ENCODE results near the gene CSNK2A1. TPM values are rescaled to one million over a fixed set of nuclear protein-coding genes. Genes with fewer than 3 reads are reported as not detected.

Gene CSNK2A1
- total RNA-seq, 4 donors from 2014 or later: 67.5 to 86.3 (median 78.9) TPM

DNA sequence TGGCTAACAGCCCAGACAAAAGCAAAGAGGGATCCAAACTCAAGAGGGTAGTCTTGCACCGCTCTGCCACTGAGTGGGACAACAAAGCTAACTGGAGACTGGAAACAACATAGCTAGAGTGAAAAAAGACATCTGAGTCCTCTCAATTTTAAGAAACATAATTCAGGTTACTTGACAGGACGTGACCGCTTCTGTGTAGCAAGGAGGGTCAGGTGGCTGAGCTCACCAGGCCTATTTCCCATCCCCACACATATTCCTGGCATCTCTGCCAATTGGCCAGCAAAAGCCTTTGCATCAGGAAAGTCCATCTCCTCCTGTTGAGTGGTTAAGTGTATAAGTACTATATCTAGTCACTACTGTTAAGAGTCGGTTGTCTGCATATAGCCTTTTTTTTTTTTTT, 55.9 kb downstream of the CSNK2A1 start:
- WGBS, 2 donors: 88 to 94% methylated on average over 4 of the region's 4 CpGs
- intact Hi-C loops (cut with DNase I): no loop called here
- no peak overlapping the region for H3K4me3 ChIP-seq
- no peaks in the 10 kb centered on the region for H3K27me3 ChIP-seq
- H3K27ac ChIP-seq: no peak overlapping the region
- peaks cover 8 to 100% (median 63%) of the 10 kb centered on the region in 3 donors for H3K36me3 ChIP-seq
- H3K9me3 ChIP-seq: no peaks in the 10 kb centered on the region
- H3K4me1 ChIP-seq: no peaks in the 10 kb centered on the region
- no peak for TF ChIP-seq POLR2A (IDR thresholded peaks at IDR 0.05)
- TF ChIP-seq, protein P1, sequence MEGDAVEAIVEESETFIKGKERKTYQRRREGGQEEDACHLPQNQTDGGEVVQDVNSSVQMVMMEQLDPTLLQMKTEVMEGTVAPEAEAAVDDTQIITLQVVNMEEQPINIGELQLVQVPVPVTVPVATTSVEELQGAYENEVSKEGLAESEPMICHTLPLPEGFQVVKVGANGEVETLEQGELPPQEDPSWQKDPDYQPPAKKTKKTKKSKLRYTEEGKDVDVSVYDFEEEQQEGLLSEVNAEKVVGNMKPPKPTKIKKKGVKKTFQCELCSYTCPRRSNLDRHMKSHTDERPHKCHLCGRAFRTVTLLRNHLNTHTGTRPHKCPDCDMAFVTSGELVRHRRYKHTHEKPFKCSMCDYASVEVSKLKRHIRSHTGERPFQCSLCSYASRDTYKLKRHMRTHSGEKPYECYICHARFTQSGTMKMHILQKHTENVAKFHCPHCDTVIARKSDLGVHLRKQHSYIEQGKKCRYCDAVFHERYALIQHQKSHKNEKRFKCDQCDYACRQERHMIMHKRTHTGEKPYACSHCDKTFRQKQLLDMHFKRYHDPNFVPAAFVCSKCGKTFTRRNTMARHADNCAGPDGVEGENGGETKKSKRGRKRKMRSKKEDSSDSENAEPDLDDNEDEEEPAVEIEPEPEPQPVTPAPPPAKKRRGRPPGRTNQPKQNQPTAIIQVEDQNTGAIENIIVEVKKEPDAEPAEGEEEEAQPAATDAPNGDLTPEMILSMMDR (IDR thresholded peaks at IDR 0.05): no peak
- DNase-seq: no peak

DNA sequence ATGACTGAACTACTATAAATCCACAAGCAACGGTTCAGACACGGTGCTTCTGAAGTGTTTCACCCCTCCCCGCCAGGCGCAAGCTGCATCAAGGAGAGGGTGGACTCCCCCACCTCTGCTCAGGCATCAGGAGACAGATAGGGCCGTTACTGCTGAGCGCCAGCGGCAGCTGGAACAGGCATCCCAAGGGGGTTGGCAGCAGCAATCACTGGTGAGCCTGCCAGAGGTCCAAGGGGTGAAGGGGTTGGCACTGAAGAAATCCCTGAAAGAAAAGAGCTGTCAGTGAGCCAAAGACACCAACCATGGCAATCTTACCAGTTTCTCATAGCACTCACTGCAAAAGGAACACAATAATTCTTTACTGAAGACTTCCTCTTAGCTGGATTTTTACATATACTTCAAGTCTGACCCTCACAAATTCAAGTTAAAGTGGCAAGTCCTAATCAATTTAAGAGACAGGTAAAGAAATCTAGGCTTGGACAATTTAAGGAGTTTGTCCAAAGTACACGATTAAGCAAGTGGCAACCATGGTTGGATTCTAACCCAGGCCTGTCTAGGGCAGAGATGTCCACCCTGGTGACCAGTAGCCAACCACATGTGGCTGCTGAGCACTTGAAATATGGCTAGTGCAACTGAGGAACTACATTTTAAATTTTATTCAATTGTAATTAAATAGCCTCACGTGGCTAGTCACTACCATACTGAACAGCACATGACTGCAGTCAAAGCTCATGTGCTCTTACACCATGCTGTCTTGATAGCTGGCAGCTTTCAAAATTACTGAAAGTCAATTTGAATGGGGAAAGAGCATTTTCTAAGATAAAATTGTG, 59.6 kb downstream of the CSNK2A1 start:
- no peak overlapping the region for H3K4me3 ChIP-seq
- WGBS, 2 donors: 65 to 66% methylated on average over 9 of the region's 9 CpGs
- intact Hi-C loops (cut with DNase I): no loop called here
- no peaks in the 10 kb centered on the region for H3K9me3 ChIP-seq
- peaks cover 0 to 2% (median 0%) of the 10 kb centered on the region in 3 donors for H3K4me1 ChIP-seq
- no peak overlapping the region for H3K27ac ChIP-seq
- no peaks in the 10 kb centered on the region for H3K27me3 ChIP-seq
- no peak for DNase-seq
- H3K36me3 ChIP-seq: peaks cover 9 to 98% (median 46%) of the 10 kb centered on the region in 3 donors
- TF ChIP-seq, protein P1 (IDR thresholded peaks at IDR 0.05): no peak
- TF ChIP-seq POLR2A (IDR thresholded peaks at IDR 0.05): no peak

DNA sequence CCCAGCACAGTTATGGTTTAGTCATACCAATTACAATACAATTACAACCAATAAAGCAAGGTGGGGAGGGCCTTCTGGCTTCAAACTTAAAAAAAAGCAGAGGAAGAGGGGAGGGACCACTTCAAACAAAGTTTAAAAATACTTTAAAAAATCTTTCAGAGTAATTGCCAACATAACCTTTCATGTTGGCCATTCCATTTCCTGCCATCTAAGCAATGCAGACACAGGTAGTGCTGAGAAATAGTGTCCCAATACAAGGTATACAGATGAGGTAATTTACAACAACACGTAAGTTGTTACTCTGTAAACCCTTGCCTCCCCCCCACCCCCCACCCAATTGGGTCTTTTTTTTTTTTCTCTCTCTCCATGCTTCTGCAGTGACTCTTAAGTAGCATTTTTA, 62.4 kb downstream of the CSNK2A1 start:
- intact Hi-C loops (cut with DNase I): no loop called here
- DNase-seq: no peak

DNA sequence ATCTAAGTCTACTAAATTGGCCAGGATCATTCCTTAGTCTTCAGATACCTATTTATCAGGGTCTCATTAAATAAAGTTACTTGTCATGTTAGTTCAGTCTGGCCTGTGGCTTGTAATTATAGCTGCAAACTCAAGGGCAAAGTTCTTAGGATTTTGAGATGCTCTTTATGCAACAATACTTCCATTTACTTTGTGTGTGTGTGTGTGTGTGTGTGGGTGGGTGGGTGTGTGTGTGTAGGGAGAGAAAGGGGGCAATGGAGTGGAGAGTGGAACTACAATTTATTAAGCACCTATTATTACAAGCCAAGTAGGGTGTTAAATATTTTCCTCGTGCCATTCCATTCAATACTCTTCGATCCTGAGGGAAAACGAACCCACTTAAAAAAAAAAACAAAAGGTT, 63.5 kb downstream of the CSNK2A1 start:
- H3K4me3 ChIP-seq: no peak overlapping the region
- no peaks in the 10 kb centered on the region for H3K9me3 ChIP-seq
- intact Hi-C loops (cut with DNase I): no loop called here
- 55 to 74% methylated on average over 3 of the region's 3 CpGs for WGBS, 2 donors
- TF ChIP-seq, protein P1 (IDR thresholded peaks at IDR 0.05): no peak
- no peak for TF ChIP-seq POLR2A (IDR thresholded peaks at IDR 0.05)
- no peak for DNase-seq
- peaks cover 0 to 18% (median 0%) of the 10 kb centered on the region in 3 donors for H3K4me1 ChIP-seq
- H3K27ac ChIP-seq: no peak overlapping the region
- H3K27me3 ChIP-seq: no peaks in the 10 kb centered on the region
- peaks cover 9 to 84% (median 15%) of the 10 kb centered on the region in 3 donors for H3K36me3 ChIP-seq

More for the DNA sequence above, 62.4 kb downstream of the CSNK2A1 start:
- H3K9me3 ChIP-seq: no peaks in the 10 kb centered on the region
- peaks cover 9 to 95% (median 19%) of the 10 kb centered on the region in 3 donors for H3K36me3 ChIP-seq
- no peaks in the 10 kb centered on the region for H3K27me3 ChIP-seq
- TF ChIP-seq POLR2A (IDR thresholded peaks at IDR 0.05): no peak
- TF ChIP-seq, protein P1 (IDR thresholded peaks at IDR 0.05): no peak
- 65 to 88% methylated on average over 1 of the region's 1 CpG for WGBS, 2 donors
- peaks cover 0 to 12% (median 0%) of the 10 kb centered on the region in 3 donors for H3K4me1 ChIP-seq
- H3K27ac ChIP-seq: no peak overlapping the region
- H3K4me3 ChIP-seq: no peak overlapping the region

DNA sequence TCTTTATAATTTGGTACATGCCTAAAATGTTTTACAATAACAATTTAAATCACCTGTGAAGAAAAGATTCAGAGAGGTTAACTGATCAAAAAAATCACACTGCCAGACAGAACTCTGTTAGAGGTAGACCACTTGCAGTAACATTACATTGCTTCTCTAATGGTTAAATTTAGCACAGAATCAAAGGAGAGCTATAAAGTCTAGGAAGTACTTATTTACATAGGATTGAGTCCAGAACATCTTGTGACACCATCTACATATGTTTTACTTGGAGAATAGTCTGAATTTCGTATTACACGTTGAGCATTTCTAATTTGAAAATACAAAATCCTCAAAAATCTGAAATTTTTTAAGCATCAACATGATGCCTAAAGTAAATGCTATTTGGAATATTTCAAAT, 64.1 kb downstream of the CSNK2A1 start:
- intact Hi-C loops (cut with DNase I): loop anchor here (5.0 kb wide), 1 partner anchor 127 kb away; no protein-coding TSS in a partner anchor
- Histone ChIP-seq H3K4me1 (peaks cover 0 to 21% (median 0%) of the 10 kb centered on the region in 3 donors), H3K4me3 (no peak overlapping the region), H3K36me3 (peaks cover 9 to 79% (median 14%) of the 10 kb centered on the region in 3 donors), H3K27ac (no peak overlapping the region), H3K27me3 (no peaks in the 10 kb centered on the region), H3K9me3 (no peaks in the 10 kb centered on the region)
- DNase-seq: no peak
- WGBS, 2 donors: 66 to 69% methylated on average over 2 of the region's 2 CpGs
- TF ChIP-seq, protein P1 (IDR thresholded peaks at IDR 0.05): no peak
- no peak for TF ChIP-seq POLR2A (IDR thresholded peaks at IDR 0.05)
